GM23338 (cell line): ENCODE measurements around the gene HNRNPM. TPM values are rescaled to one million over a fixed set of nuclear protein-coding genes. Genes with fewer than 3 reads are reported as not detected.

Experiments
- ATAC-seq: fragments of 200-7000 bp; cut with Tn5 transposase; 3 replicates; pipeline ENCODE4 v1.9.1; 2020
- DNase-seq: peaks from one replicate; pipeline ENCODE4 v3.0.0-alpha.2; 2015; ENCODE audit warnings: low spot score
- H2AFZ ChIP-seq: fragments of 200-600 bp; sonication (generic); 2 replicates; pipeline ENCODE4 v1.8.0; 2016; ENCODE audit warnings: antibody characterized with exemption, mild to moderate bottlenecking, moderate library complexity
- H3F3A ChIP-seq: fragments of 200-600 bp; sonication (generic); replicated peaks from 2 replicates; pipeline ENCODE4 v1.8.0; 2017; ENCODE audit warnings: antibody characterized with exemption, mixed run types, low read depth
- H3K27ac ChIP-seq: fragments of 200-600 bp; sonication (generic); 2 replicates; pipeline ENCODE4 v1.6.1; 2016; ENCODE audit warnings: low read depth
- H3K27me3 ChIP-seq: fragments of 200-600 bp; sonication (generic); 2 replicates; pipeline ENCODE4 v1.8.0; 2016; ENCODE audit warnings: mild to moderate bottlenecking, mixed run types, moderate library complexity; ENCODE audit not compliant: insufficient read depth
- H3K36me3 ChIP-seq: fragments of 200-600 bp; sonication (generic); 2 replicates; pipeline ENCODE4 v1.8.0; 2016; ENCODE audit warnings: mild to moderate bottlenecking; ENCODE audit not compliant: insufficient read depth
- H3K4me1 ChIP-seq: fragments of 200-600 bp; sonication (generic); 2 replicates; pipeline ENCODE4 v1.8.0; 2016; ENCODE audit warnings: mild to moderate bottlenecking, moderate library complexity; ENCODE audit not compliant: insufficient read depth
- H3K4me2 ChIP-seq: fragments of 200-600 bp; sonication (generic); 2 replicates; pipeline ENCODE4 v1.7.1; 2017; ENCODE audit warnings: mixed run types
- H3K4me3 ChIP-seq: fragments of 200-600 bp; sonication (generic); 2 replicates; pipeline ENCODE4 v1.6.1; 2016; ENCODE audit warnings: mixed run types
- H3K79me2 ChIP-seq: fragments of 200-600 bp; sonication (generic); replicated peaks from 2 replicates; pipeline ENCODE4 v1.8.0; 2017; ENCODE audit warnings: mild to moderate bottlenecking; ENCODE audit not compliant: insufficient read depth
- H3K9me2 ChIP-seq: fragments of 200-600 bp; sonication (generic); 2 replicates; pipeline ENCODE4 v1.8.0; 2017; ENCODE audit not compliant: insufficient read depth
- H4K20me1 ChIP-seq: fragments of 200-600 bp; sonication (generic); replicated peaks from 2 replicates; pipeline ENCODE4 v1.8.0; 2017; ENCODE audit warnings: mild to moderate bottlenecking; ENCODE audit not compliant: insufficient read depth
- H3K27ac Mint-ChIP-seq: 2 replicates; pipeline ENCODE4 v1.8.0; 2020; ENCODE audit warnings: inconsistent platforms, mild to moderate bottlenecking, moderate library complexity, mixed read lengths
- H3K27me3 Mint-ChIP-seq: 3 replicates; pipeline ENCODE4 v1.8.0; 2022; ENCODE audit warnings: low read depth, mild to moderate bottlenecking, moderate library complexity, mixed read lengths, inconsistent platforms; ENCODE audit not compliant: insufficient read depth, poor library complexity
- H3K36me3 Mint-ChIP-seq: 3 replicates; pipeline ENCODE4 v1.8.0; 2021; ENCODE audit warnings: low read depth, mild to moderate bottlenecking, inconsistent platforms, moderate library complexity, mixed read lengths
- H3K4me1 Mint-ChIP-seq: 3 replicates; pipeline ENCODE4 v1.8.0; 2020; ENCODE audit warnings: mild to moderate bottlenecking, inconsistent platforms, mixed read lengths
- H3K4me3 Mint-ChIP-seq: 3 replicates; pipeline ENCODE4 v1.8.0; 2021; ENCODE audit warnings: moderate library complexity, mild to moderate bottlenecking, inconsistent platforms, mixed read lengths
- H3K9me3 Mint-ChIP-seq: 3 replicates; pipeline ENCODE4 v1.8.0; 2020; ENCODE audit warnings: moderate library complexity, mild to moderate bottlenecking, inconsistent platforms, mixed read lengths
- CREB1 ChIP-seq: fragments of 250-450 bp; sonication (Bioruptor Pico); IDR thresholded peaks from 2 replicates; pipeline ENCODE4 v1.5.0; 2020; ENCODE audit warnings: low read depth, mild to moderate bottlenecking, moderate library complexity
- EZH2 ChIP-seq: fragments of 200-600 bp; sonication (generic); IDR thresholded peaks from one replicate; pipeline ENCODE4 v1.8.0; 2017; ENCODE audit warnings: antibody characterized with exemption, mild to moderate bottlenecking, low read depth; ENCODE audit not compliant: unreplicated experiment
- NANOG ChIP-seq: IDR thresholded peaks from 2 replicates; pipeline ENCODE4 v1.6.1; 2016; ENCODE audit warnings: antibody characterized with exemption, borderline replicate concordance
- POLR2AphosphoS5 ChIP-seq: IDR thresholded peaks from 2 replicates; pipeline ENCODE4 v1.6.1; 2016; ENCODE audit warnings: antibody characterized with exemption, low read depth
- ZNF114 ChIP-seq: fragments of 250-450 bp; sonication (Bioruptor Pico); IDR thresholded peaks from 2 replicates; pipeline ENCODE4 v1.5.0; 2020; ENCODE audit warnings: mild to moderate bottlenecking, moderate library complexity
- polyA plus RNA-seq: library from polyadenylated mRNA; unstranded; fragments of >200 nt; fragmentation: Nextera tagmentation; extraction: Ambion mirVana; gene quantifications from 2 replicates; pipeline ENCODE4 v1.2.1, GENCODE V29; 2016
- total RNA-seq: library from RNA; depleted of rRNA; stranded (reverse); fragments of >200 nt; shearing (Covaris generic); gene quantifications from 2 replicates; pipeline ENCODE4 v1.2.3, GENCODE V29; 2014
- TF ChIP-seq, protein P1 (sequence below): fragments of 250-450 bp; sonication (Bioruptor Pico); IDR thresholded peaks from 2 replicates; pipeline ENCODE4 v1.5.0; 2020; ENCODE audit warnings: mild to moderate bottlenecking, moderate library complexity
- TF ChIP-seq, protein P2 (sequence below), 2 experiments: fragments of 200-600 bp in 1 of 2; sonication (generic) in 1 of 2; conservative IDR thresholded peaks; 2 replicates each; pipeline versions ENCODE4 v1.5.1 to v1.6.1; 2016 to 2017; ENCODE audit warnings: antibody characterized with exemption in 2 of 2, low read depth in 2 of 2, mild to moderate bottlenecking in 2 of 2, moderate library complexity in 1 of 2
- TF ChIP-seq, protein P3 (sequence below): IDR thresholded peaks from 2 replicates; pipeline ENCODE4 v1.6.1; 2016; ENCODE audit warnings: antibody characterized with exemption

HNRNPM gene
- total and polyA plus RNA-seq, 2 experiments from 2014 or later, result 291 to 389 TPM

DNA sequence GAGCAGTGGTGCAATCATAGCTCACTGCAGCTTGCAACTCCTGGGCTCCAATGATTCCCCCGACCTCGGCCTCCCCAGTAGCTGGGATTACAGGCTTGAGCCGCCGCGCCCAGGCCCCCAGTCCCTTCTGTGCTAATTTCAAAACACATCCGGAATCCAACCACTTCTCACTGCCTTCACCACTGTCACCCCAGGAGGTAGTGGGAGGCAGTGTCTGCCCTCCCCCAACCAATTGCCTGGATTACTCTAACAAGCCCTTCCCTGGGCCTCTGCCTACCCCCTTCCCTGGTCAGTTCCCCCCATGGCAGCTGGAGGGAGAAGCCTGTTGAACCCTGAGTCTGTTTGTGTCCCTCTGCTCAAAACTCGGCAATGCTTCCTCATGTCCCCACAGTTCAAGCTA lies 55.4 kb downstream of the HNRNPM start:
- peaks cover 16% of the 10 kb centered on the region for H3K4me1 Mint-ChIP-seq
- H4K20me1 ChIP-seq, result no peaks in the 10 kb centered on the region
- H3K27me3 Mint-ChIP-seq, result peaks cover 19% of the 10 kb centered on the region
- no peaks in the 10 kb centered on the region for H3K9me2 ChIP-seq
- H3K4me3 ChIP-seq, result no peak overlapping the region
- no peaks in the 10 kb centered on the region for H3K27me3 ChIP-seq
- no peaks in the 10 kb centered on the region for H3K79me2 ChIP-seq
- no peak overlapping the region; the same call in 1 of the 3 replicates for H3K4me3 Mint-ChIP-seq
- TF ChIP-seq, protein P1, sequence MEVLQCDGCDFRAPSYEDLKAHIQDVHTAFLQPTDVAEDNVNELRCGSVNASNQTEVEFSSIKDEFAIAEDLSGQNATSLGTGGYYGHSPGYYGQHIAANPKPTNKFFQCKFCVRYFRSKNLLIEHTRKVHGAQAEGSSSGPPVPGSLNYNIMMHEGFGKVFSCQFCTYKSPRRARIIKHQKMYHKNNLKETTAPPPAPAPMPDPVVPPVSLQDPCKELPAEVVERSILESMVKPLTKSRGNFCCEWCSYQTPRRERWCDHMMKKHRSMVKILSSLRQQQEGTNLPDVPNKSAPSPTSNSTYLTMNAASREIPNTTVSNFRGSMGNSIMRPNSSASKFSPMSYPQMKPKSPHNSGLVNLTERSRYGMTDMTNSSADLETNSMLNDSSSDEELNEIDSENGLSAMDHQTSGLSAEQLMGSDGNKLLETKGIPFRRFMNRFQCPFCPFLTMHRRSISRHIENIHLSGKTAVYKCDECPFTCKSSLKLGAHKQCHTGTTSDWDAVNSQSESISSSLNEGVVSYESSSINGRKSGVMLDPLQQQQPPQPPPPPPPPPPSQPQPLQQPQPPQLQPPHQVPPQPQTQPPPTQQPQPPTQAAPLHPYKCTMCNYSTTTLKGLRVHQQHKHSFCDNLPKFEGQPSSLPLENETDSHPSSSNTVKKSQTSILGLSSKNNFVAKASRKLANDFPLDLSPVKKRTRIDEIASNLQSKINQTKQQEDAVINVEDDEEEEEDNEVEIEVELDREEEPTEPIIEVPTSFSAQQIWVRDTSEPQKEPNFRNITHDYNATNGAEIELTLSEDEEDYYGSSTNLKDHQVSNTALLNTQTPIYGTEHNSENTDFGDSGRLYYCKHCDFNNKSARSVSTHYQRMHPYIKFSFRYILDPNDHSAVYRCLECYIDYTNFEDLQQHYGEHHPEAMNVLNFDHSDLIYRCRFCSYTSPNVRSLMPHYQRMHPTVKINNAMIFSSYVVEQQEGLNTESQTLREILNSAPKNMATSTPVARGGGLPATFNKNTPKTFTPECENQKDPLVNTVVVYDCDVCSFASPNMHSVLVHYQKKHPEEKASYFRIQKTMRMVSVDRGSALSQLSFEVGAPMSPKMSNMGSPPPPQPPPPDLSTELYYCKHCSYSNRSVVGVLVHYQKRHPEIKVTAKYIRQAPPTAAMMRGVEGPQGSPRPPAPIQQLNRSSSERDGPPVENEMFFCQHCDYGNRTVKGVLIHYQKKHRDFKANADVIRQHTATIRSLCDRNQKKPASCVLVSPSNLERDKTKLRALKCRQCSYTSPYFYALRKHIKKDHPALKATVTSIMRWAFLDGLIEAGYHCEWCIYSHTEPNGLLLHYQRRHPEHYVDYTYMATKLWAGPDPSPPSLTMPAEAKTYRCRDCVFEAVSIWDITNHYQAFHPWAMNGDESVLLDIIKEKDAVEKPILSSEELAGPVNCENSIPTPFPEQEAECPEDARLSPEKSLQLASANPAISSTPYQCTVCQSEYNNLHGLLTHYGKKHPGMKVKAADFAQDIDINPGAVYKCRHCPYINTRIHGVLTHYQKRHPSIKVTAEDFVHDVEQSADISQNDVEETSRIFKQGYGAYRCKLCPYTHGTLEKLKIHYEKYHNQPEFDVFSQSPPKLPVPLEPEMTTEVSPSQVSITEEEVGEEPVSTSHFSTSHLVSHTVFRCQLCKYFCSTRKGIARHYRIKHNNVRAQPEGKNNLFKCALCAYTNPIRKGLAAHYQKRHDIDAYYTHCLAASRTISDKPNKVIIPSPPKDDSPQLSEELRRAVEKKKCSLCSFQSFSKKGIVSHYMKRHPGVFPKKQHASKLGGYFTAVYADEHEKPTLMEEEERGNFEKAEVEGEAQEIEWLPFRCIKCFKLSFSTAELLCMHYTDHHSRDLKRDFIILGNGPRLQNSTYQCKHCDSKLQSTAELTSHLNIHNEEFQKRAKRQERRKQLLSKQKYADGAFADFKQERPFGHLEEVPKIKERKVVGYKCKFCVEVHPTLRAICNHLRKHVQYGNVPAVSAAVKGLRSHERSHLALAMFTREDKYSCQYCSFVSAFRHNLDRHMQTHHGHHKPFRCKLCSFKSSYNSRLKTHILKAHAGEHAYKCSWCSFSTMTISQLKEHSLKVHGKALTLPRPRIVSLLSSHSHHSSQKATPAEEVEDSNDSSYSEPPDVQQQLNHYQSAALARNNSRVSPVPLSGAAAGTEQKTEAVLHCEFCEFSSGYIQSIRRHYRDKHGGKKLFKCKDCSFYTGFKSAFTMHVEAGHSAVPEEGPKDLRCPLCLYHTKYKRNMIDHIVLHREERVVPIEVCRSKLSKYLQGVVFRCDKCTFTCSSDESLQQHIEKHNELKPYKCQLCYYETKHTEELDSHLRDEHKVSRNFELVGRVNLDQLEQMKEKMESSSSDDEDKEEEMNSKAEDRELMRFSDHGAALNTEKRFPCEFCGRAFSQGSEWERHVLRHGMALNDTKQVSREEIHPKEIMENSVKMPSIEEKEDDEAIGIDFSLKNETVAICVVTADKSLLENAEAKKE, result no peak
- TF ChIP-seq ZNF114 (CRISPR knock-in tag) (no peak), NANOG (no peak)
- no peaks in the 10 kb centered on the region for H3K36me3 Mint-ChIP-seq
- ATAC-seq (no peak), DNase-seq (no peak)
- no peak overlapping the region for H3K4me2 ChIP-seq
- no peaks in the 10 kb centered on the region for H3K9me3 Mint-ChIP-seq
- 0 out of 2 replicates have a peak overlapping the region, but pooled peaks have one; percentile 55 for H3K27ac ChIP-seq
- H2AFZ ChIP-seq, result no peak overlapping the region
- 0 out of 2 replicates have a peak, but pooled peaks cover 2% of the 10 kb centered on the region for H3F3A ChIP-seq
- H3K36me3 ChIP-seq, result no peaks in the 10 kb centered on the region
- H3K27ac Mint-ChIP-seq, result 0 out of 2 replicates have a peak overlapping the region, but pooled peaks have one; percentile 11
- H3K4me1 ChIP-seq, result peaks cover 4% of the 10 kb centered on the region

DNA sequence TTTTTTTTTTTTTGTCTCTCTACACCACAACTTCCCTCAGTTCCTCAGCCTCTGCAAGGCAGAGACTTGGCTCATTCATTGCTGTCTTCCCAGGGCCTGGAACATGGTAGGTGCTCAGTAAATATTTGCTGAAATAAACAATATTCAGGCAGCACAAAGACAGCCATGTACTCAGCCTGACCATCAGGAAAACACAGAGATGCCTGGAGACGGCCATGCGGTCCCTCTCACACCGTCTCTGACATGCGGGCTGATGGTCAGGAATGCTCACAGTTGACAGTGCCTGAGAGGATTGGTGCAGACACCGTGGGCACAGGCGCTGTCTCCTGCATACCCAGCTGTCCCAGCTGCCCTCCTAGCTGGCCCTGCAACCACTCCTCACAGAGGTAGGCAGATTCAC lies 56.7 kb downstream of the HNRNPM start:
- Mint-ChIP-seq H3K27me3 (peaks cover 22% of the 10 kb centered on the region), H3K9me3 (no peaks in the 10 kb centered on the region), H3K27ac (no peak overlapping the region), H3K36me3 (no peaks in the 10 kb centered on the region), H3K4me3 (no peak overlapping the region), H3K4me1 (peaks cover 20% of the 10 kb centered on the region)
- H4K20me1 ChIP-seq, result no peaks in the 10 kb centered on the region
- no peak overlapping the region for H3K4me3 ChIP-seq
- no peaks in the 10 kb centered on the region for H3K36me3 ChIP-seq
- no peaks in the 10 kb centered on the region for H3K79me2 ChIP-seq
- H3K27ac ChIP-seq, result no peak overlapping the region
- H3K27me3 ChIP-seq, result no peaks in the 10 kb centered on the region
- H3K4me2 ChIP-seq, result no peak overlapping the region
- ATAC-seq, result no peak
- H2AFZ ChIP-seq, result peak overlapping the region; percentile 52; the same call in 1 of the 2 replicates
- no peaks in the 10 kb centered on the region for H3K9me2 ChIP-seq
- H3K4me1 ChIP-seq, result peaks cover 4% of the 10 kb centered on the region
- 0 out of 2 replicates have a peak, but pooled peaks cover 4% of the 10 kb centered on the region for H3F3A ChIP-seq
- DNase-seq, result no peak
- TF ChIP-seq EZH2, result no peak
- TF ChIP-seq CREB1 (CRISPR knock-in tag), result no peak
- no peak for TF ChIP-seq NANOG
- no peak for TF ChIP-seq POLR2AphosphoS5
- TF ChIP-seq, protein P2, sequence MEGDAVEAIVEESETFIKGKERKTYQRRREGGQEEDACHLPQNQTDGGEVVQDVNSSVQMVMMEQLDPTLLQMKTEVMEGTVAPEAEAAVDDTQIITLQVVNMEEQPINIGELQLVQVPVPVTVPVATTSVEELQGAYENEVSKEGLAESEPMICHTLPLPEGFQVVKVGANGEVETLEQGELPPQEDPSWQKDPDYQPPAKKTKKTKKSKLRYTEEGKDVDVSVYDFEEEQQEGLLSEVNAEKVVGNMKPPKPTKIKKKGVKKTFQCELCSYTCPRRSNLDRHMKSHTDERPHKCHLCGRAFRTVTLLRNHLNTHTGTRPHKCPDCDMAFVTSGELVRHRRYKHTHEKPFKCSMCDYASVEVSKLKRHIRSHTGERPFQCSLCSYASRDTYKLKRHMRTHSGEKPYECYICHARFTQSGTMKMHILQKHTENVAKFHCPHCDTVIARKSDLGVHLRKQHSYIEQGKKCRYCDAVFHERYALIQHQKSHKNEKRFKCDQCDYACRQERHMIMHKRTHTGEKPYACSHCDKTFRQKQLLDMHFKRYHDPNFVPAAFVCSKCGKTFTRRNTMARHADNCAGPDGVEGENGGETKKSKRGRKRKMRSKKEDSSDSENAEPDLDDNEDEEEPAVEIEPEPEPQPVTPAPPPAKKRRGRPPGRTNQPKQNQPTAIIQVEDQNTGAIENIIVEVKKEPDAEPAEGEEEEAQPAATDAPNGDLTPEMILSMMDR (conservative IDR thresholded peaks at IDR 0.05; ENCODE audit: low read depth in 2 of 2), result no peak
- TF ChIP-seq, protein P3, sequence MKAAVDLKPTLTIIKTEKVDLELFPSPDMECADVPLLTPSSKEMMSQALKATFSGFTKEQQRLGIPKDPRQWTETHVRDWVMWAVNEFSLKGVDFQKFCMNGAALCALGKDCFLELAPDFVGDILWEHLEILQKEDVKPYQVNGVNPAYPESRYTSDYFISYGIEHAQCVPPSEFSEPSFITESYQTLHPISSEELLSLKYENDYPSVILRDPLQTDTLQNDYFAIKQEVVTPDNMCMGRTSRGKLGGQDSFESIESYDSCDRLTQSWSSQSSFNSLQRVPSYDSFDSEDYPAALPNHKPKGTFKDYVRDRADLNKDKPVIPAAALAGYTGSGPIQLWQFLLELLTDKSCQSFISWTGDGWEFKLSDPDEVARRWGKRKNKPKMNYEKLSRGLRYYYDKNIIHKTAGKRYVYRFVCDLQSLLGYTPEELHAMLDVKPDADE, result no peak
